Stromal cell of bone marrow (primary cell): ENCODE results near the gene NMT1.

Source experiments
- DNase-seq: peaks from one replicate; pipeline ENCODE4 v3.0.0-alpha.2; 2012; ENCODE audit warnings: low read depth

The NMT1 gene

GRCh38 chr17:45060797-45061605 lies at the start of gene NMT1:
NMT1 (plus strand) TSS chr17:45061317; CDS start chr17:45061330, 13 bp downstream.
- DNase-seq = peak; percentile 100

- no peak for DNase-seq
Measured at GRCh38 chr17:45011767-45012166, 49.4 kb upstream of the NMT1 start.

- DNase-seq = no peak
Measured at GRCh38 chr17:45013021-45013997, 47.8 kb upstream of the NMT1 start.

GRCh38 chr17:45016237-45016636 lies 44.9 kb upstream of the NMT1 start:
- DNase-seq = no peak

- no peak for DNase-seq
Measured at GRCh38 chr17:45016823-45017222, 44.3 kb upstream of the NMT1 start.

GRCh38 chr17:45018514-45018847 lies 42.6 kb upstream of the NMT1 start:
- DNase-seq = no peak

GRCh38 chr17:45018848-45019711 lies 42.0 kb upstream of the NMT1 start:
- peak; percentile 19 for DNase-seq

- DNase-seq = no peak
Measured at GRCh38 chr17:45020354-45021138, 40.6 kb upstream of the NMT1 start.

GRCh38 chr17:45021607-45022287 lies 39.4 kb upstream of the NMT1 start:
- no peak for DNase-seq

- DNase-seq = no peak
Measured at GRCh38 chr17:45022288-45022648, 38.8 kb upstream of the NMT1 start.

GRCh38 chr17:45022655-45023339 lies 38.3 kb upstream of the NMT1 start:
- DNase-seq = no peak

GRCh38 chr17:45029096-45029495 lies 32.0 kb upstream of the NMT1 start:
- DNase-seq = no peak

GRCh38 chr17:45029758-45030423 lies 31.2 kb upstream of the NMT1 start:
- no peak for DNase-seq

GRCh38 chr17:45030733-45031132 lies 30.4 kb upstream of the NMT1 start:
- no peak for DNase-seq

- no peak for DNase-seq
Measured at GRCh38 chr17:45031231-45032173, 29.6 kb upstream of the NMT1 start.

GRCh38 chr17:45032174-45032541 lies 29.0 kb upstream of the NMT1 start:
- no peak for DNase-seq

GRCh38 chr17:45034599-45034998 lies 26.5 kb upstream of the NMT1 start:
- DNase-seq = no peak

- no peak for DNase-seq
Measured at GRCh38 chr17:45035848-45036247, 25.3 kb upstream of the NMT1 start.
